Ecto neural progenitor cell (in vitro differentiated cells): Measurements from ENCODE around the gene NCAPD2.
"Not testable (repeated sequence)": the region's sequence is repeated elsewhere in the genome, so short reads cannot be mapped to it uniquely, and the experiment has no call there.

Experiments
- DNase-seq: peaks from one replicate; pipeline ENCODE4 v3.0.0-alpha.2; 2018; ENCODE audit warnings: low spot score

NCAPD2 gene

GRCh38 chr12:6550294-6551062 lies 56.6 kb downstream of the NCAPD2 start:
- no peak for DNase-seq

DNA sequence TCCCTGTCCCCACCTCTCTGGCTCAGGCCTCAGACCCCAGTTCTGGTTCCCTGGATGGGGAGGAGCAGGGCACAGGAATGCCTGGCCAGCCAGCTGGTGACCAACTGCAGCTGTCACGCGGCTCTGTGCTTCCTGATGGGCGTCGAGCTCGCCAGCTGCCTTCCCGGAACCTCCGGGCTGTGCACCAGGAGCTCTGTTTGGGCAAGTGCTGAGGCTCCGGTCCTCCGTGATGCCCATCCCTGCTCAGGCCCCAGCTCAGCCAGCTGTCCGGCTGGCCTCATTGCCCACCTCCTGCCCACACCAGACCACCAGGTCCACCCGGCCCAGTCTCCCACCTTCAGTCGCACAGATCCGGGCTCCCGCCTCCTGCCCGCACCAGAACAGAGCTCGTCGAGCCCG lies 57.2 kb downstream of the NCAPD2 start:
- DNase-seq: no peak

DNA sequence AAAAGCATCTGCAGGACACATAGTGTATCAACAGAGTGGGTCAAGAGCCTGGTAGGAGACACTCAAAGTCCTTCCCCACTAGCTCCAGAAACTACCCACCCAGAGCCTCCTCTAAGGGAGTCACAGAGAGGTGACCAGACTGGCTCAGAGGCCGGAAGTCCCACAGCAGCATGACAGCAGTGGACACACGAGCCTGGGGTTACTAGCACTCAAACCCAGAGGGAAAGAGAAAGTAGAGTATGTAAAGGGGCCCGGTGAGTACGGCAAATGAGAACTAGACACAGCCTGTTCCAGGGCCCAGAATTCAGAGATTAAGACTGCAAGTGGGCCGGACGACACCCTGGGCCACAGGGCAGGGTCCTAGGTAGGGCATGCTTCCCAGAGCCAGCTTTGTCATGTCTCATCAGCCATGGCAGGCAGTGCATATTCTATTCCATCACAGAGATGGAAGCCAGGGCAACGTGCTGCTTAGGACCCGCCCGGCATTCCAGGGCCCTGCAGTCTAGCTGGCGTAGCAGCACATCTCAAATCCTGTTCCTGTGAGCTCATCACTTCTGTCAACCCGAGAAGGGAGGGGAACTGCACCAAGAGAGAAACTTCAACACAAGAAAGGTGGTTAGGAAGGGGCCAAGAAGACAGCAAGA lies 57.7 kb downstream of the NCAPD2 start:
- no peak for DNase-seq

DNA sequence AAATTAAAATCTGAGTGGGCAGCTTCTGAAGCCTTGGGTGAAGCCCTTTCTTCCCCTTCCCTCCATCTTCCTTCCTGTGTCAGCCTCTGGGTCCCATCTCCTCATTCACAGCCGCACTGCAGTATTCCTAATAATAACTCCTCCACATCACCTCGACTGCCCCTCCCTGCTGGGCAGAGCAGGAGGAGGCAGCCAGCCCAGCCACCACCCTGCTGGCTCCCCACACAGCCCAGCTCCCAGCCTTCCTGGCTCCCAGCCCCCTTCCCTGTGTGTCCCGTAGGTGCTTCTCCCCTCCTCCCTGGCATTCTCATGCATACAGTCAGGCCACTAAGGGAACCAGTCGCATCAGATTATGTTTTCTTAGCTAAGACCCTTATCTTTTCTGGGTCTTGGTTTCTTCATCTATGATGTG lies 58.2 kb downstream of the NCAPD2 start:
- no peak for DNase-seq

DNA sequence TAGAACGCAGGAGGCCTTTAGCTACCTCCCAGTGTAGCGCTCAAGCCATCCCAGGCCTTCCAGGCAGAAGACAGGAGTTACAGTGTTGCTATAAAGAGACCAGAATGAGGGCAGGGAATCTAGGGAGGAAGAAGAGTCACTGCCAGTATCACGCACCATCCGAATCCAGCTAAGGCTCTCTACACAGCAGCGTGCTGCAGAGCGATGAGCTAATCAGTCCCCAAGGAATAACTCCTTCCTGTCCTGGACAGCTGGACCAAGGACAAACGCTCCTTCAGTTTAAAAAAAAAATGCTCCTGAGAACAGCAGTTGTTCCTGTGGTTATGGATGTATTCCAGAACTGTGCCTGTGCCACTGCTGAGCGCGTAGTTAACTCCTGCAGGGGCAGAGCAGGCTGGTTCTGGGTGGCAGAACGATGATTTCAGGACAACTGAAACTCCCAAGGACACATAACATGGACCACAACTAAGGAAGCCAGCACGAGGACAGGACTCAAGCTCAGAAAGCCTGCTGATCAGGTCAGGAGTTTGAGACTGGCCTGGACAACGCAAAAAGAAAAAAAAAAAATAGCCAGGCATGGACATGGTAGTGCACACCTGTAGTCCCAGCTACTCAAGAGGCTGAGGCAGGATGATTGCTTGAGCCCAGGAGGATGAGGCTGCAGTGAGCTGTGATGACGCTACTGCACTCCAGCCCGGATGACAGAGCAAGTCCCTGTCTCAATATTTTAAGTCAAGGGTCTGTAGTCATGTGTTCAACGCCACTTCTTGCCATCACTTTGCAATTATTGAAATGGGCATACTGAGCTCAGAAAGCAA lies 59.4 kb downstream of the NCAPD2 start:
- DNase-seq: no peak

- DNase-seq: peak; percentile 94
Measured at GRCh38 chr12:6554168-6555017, 60.5 kb downstream of the NCAPD2 start.

DNA sequence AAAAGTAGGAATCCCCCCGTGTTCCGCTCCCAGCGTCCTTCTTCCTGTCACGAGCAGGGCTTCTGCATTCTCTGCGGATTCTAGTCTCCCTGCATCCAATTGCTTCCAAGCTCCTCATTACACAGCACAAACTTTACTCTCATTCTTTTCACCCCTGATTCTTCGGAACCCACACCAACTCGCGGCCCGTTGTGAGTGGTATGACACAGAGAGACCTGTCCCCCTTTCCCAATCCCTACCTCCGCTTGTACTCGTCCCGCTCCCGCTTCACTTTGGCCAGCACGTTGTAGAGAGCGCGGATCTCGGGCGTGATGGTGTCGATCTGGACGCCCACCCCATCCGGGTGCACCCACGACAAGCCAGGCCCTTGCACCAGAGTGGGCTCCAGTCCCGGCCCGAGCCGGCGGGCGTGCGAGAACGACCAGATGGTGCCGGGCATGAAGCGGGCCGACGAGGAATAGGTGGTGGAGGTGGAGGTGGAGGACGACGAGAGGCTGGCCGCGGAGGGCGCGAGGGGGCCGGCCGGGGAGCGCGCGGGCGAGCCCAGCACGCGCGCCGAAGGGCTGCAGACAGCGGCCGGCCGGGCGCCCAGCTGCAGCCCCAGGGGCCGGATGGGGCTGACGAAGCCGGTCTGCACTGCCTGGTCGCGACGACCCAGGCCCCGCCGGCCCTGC lies 61.3 kb downstream of the NCAPD2 start:
- DNase-seq: no peak

GRCh38 chr12:6556496-6556817 lies 62.6 kb downstream of the NCAPD2 start:
- DNase-seq: not testable (repeated sequence)

DNA sequence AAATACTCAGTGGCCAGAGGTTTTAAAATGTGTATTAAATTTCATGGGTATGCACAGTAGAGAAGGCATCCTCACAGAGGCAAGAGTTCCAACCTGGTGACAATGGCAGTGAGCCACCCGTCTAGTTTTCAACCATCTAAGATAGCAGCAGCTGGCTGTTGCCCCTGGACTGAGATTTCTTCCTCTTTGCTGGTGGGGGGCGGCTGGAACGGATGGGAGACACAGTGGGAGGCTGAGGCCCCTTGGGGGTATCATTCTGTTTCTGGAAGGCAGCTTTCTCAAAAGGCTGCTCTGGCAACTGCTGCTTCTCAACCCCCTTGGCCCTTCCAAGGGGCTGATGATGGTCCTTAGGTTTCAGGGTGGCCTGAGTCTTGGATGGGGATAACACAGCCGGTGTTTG lies 63.0 kb downstream of the NCAPD2 start:
- no peak for DNase-seq

DNA sequence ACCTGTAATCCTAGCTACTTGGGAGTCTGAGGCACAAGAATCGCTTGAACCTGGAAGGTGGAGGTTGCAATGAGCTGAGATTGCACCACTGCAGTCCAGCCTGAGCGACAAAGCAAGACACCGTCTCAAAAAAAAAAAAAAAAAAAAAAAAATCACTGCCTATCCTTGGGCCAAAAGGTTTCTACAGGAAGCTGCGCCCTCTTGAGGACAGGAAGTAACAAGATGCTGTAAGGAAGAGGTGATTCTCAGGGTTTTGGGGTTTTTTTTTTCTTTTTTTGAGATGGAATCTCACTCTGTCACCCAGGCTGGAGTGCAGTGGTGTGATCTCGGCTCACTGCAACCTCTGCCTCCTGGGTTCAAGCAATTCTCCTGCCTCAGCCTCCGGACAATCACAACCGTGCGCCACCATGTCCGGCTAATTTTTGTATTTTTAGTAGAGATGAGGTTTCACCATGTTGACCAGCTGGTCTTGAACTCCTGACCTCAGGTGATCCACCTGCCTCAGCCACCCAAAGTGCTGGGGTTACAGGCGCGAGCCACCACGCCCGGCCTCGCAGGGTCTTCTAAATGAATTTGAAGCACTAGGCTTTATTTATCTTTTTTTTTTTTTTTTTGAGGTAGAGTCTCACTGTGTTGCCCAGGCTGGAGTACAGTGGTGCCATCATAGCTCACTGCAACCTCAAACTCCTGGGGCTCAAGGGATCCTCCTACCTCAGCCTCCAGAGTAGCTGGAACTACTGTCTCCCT lies 64.3 kb downstream of the NCAPD2 start:
- DNase-seq: not testable (repeated sequence)

GRCh38 chr12:6559500-6559899 lies 65.6 kb downstream of the NCAPD2 start:
- no peak for DNase-seq

DNA sequence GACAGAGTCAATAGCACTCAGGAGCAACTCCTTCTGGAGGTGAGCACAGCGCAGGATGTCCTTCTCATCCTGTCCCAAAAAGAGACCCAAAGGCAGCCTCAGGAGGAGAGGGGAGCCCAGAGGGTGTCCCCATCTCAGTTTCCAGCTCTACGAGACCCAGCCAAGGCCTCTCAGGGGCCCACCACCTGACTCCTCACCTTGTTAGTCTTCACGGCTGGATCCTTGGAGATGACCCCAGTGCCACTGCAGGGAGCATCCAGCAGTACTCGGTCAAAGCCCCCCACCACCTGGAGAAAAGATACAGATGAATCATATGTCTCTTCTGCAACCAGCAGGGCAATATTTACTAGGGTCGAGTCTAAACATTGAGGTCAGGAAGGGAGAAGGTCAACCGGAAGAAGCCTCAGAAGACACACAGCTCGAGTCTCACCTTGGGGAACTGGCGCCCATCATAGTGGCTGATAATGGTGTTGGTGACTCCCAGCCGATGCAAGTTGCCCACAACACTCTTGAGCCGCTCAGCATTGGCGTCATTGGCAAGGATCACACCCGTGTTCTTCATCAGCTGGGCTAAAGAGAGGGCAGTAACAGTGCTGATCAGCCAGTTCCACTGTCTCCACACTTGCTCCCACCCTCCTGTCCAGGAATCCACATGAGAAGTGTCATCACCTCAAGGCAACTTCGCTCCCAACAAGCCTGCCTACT lies 66.8 kb downstream of the NCAPD2 start:
- no peak for DNase-seq

- no peak for DNase-seq
Measured at GRCh38 chr12:6562881-6563280, 69.0 kb downstream of the NCAPD2 start.

DNA sequence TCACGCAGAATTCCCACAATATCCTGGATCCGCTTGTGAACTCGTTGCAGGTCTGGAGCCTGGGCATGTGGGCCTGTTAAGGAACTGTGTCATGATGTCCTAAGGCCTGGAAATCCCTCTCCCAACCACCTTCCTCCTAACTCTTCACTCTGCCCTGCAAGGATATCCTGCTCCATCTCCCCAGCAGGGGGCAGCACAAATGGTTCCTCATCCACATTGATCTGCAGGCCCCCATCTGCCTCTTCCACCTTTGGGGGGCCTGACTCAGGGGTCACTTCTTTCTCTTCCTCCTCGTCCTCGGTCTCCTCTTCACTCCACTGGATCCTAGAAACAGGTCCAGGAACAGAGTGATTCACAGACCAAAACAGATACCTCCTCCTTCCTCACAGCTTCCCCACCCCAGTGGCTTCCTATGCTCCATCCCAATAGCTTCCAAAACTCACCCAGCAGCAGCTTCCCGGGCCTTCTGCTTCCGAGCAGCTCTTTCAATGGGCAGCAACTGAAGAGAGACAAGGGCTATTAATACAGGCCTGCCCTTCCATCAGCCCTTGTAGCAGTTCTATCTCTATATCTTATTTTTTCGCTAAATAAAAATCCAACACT lies 69.6 kb downstream of the NCAPD2 start:
- DNase-seq: peak; percentile 82

DNA sequence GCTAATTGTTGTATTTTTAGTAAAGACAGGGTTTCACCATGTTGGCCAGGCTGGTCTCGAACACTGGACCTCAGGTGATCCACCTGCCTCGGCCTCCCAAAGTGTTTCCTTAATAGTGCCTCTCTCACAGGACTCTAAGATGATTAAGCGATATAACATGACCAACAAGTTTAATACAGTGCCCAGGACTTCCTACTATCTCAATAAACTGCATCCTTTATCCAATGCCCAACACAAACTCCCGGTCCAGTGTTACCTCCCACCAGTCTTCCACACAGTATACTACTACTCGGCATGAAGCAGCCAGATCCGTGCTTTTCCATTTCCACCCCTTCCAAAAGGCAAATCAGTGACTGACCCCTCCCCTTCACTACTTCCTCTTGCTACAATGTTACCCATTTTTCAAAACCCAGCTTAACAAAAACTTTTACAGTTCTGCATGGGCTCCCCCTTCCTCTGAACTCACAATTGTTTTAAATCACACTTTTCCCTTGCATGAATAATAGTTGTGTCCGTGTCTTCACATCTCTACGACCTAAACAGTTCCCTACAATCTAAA lies 73.3 kb downstream of the NCAPD2 start:
- no peak for DNase-seq

GRCh38 chr12:6569312-6569711 lies 75.4 kb downstream of the NCAPD2 start:
- DNase-seq: no peak

GRCh38 chr12:6569786-6570185 lies 75.9 kb downstream of the NCAPD2 start:
- DNase-seq: no peak

DNA sequence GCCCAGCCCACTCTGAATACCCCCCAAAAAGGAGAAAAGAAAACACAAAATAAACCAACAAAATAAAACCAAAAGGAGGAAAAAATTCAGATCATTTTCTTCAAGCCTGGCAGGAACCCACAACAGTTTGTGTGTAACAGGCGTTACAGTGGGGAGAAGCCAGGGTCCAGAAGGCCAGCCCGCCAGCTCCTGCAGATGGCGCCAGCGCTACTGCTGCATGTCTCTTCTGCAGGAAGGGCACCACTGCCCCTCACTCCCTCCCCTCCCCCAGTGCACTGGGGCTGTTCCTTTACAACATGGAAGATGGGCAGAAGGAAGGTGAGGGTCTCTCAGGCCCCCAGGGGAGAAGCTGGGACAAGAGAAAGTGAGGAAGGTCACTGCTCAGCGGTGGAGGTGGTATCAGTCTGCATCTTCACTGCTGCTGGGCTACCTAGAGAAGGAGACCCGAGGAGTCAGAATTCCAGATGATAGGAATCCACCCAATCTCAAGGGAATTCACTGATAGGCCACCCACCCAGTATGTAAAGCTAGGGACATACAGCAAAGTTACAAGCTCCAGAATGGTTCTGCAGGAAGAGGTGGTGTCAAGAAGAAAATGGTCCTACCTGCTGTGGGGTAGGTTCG lies 76.5 kb downstream of the NCAPD2 start:
- peak; percentile 79 for DNase-seq

DNA sequence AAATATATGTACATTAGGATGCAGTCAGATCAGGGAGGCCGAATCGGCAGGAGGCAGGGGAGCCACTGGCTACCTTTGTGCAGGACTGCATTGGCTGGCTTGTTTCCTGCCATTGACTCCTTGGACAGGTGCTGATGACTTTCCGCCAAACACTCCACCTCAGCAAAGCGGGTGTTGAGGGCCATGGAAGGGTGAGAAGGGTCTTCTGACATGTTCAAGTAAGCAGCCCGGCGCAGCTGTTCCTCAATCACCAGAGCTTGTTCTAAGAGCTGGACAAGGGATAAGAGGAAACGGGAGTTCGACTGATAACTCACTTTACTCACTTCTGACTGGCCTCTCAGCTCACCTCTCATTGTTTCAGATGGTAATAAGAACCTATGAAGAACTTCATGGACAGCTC lies 79.1 kb downstream of the NCAPD2 start:
- no peak for DNase-seq
